HepG2 (cell line): Measurements from ENCODE around the gene ATG9A. TPM values are rescaled to one million over a fixed set of nuclear protein-coding genes. Genes with fewer than 3 reads are reported as not detected.

Experiments used
- EP300 ChIP-seq, 3 experiments: sonication (generic) in 1 of 3; formaldehyde crosslinking in 1 of 3; IDR thresholded peaks; 2 replicates each; pipeline versions ENCODE4 v1.5.1 to v1.6.1; 2011 to 2020; ENCODE audit warnings: low read depth in 2 of 3, low read length in 2 of 3, borderline replicate concordance in 1 of 3, improper control_type of control experiment in 1 of 3, mild to moderate bottlenecking in 1 of 3, missing genetic modification reagents in 1 of 3, moderate library complexity in 1 of 3
- FOSL2 ChIP-seq: sonication (generic); formaldehyde crosslinking; IDR thresholded peaks from 2 replicates; pipeline ENCODE4 v1.4.0; 2020; ENCODE audit warnings: missing genetic modification reagents
- HNF4G ChIP-seq, 2 experiments: sonication (generic) in 1 of 2; formaldehyde crosslinking in 1 of 2; IDR thresholded peaks; 2 replicates each; pipeline versions ENCODE4 v1.4.0 to v1.6.1; 2011 to 2020; ENCODE audit warnings: borderline replicate concordance in 2 of 2, low read depth in 2 of 2, mild to moderate bottlenecking in 2 of 2, low read length in 1 of 2, missing genetic modification reagents in 1 of 2, moderate library complexity in 1 of 2
- IKZF1 ChIP-seq: fragments of 450-650 bp; IDR thresholded peaks from 2 replicates; pipeline ENCODE4 v1.7.1; 2016
- IKZF4 ChIP-seq: sonication (generic); formaldehyde crosslinking; IDR thresholded peaks from 2 replicates; pipeline ENCODE4 v1.5.1; 2020; ENCODE audit warnings: borderline replicate concordance, mild to moderate bottlenecking, low read depth, missing genetic modification reagents; ENCODE audit errors: not compliant biosample characterization
- ISX ChIP-seq: sonication (generic); formaldehyde crosslinking; conservative IDR thresholded peaks from 2 replicates; pipeline ENCODE4 v1.5.0; 2020; ENCODE audit warnings: missing genetic modification reagents
- KDM5B ChIP-seq: sonication (generic); formaldehyde crosslinking; IDR thresholded peaks from 2 replicates; pipeline ENCODE4 v1.4.0; 2020; ENCODE audit warnings: missing genetic modification reagents, mild to moderate bottlenecking, borderline replicate concordance
- NFE2 ChIP-seq: sonication (generic); formaldehyde crosslinking; IDR thresholded peaks from 2 replicates; pipeline ENCODE4 v1.4.0; 2020; ENCODE audit warnings: missing genetic modification reagents
- ONECUT2 ChIP-seq: sonication (generic); formaldehyde crosslinking; IDR thresholded peaks from 2 replicates; pipeline ENCODE4 v1.4.0; 2020; ENCODE audit warnings: missing genetic modification reagents
- PAX8 ChIP-seq: sonication (generic); formaldehyde crosslinking; IDR thresholded peaks from 2 replicates; pipeline ENCODE4 v1.8.0; 2022; ENCODE audit warnings: mild to moderate bottlenecking, missing genetic modification reagents, borderline replicate concordance
- ZBTB46 ChIP-seq: sonication (generic); formaldehyde crosslinking; IDR thresholded peaks from 2 replicates; pipeline ENCODE4 v1.4.0; 2020; ENCODE audit warnings: mild to moderate bottlenecking, missing genetic modification reagents, borderline replicate concordance
- ZC3H4 ChIP-seq: sonication (generic); formaldehyde crosslinking; IDR thresholded peaks from 2 replicates; pipeline ENCODE4 v1.4.0; 2020; ENCODE audit warnings: missing genetic modification reagents, borderline replicate concordance
- ZMYM2 ChIP-seq: sonication (generic); formaldehyde crosslinking; IDR thresholded peaks from 2 replicates; pipeline ENCODE4 v1.8.0; 2022; ENCODE audit warnings: mild to moderate bottlenecking, missing genetic modification reagents
- ZNF180 ChIP-seq: sonication (generic); formaldehyde crosslinking; IDR thresholded peaks from 2 replicates; pipeline ENCODE4 v1.4.0; 2020; ENCODE audit warnings: low read depth, missing genetic modification reagents, borderline replicate concordance
- ZNF3 ChIP-seq: IDR thresholded peaks from 2 replicates; pipeline ENCODE4 v1.7.0; 2017; ENCODE audit warnings: inconsistent platforms
- ZNF703 ChIP-seq: sonication (generic); formaldehyde crosslinking; IDR thresholded peaks from 2 replicates; pipeline ENCODE4 v1.5.1; 2020; ENCODE audit warnings: missing genetic modification reagents, mild to moderate bottlenecking, moderate library complexity, borderline replicate concordance
- ZNF724P ChIP-seq: sonication (generic); formaldehyde crosslinking; IDR thresholded peaks from 2 replicates; pipeline ENCODE4 v1.8.0; 2022; ENCODE audit warnings: missing genetic modification reagents, borderline replicate concordance
- polyA plus RNA-seq, 8 experiments: library from polyadenylated mRNA; depleted of rRNA in 3 of 8; stranded (reverse) in 7 of 8; unstranded in 1 of 8; fragments of >200 nt; fragmentation: Illumina TruSeq in 4 of 8; extraction: Trizol in 4 of 8; gene quantifications; 2 replicates each; pipeline versions ENCODE4 v1.2.1 to v1.2.3, GENCODE V29; 2011 to 2016; ENCODE audit warnings: low read depth in 4 of 8, missing spikeins in 1 of 8, mixed read lengths in 1 of 8; ENCODE audit not compliant: insufficient read depth in 1 of 8
- total RNA-seq, 5 experiments: library from RNA; depleted of rRNA; stranded (reverse); fragments of >200 nt; fragmentation: Illumina TruSeq; extraction: Trizol; gene quantifications; 2 replicates each; pipeline ENCODE4 v1.2.3, GENCODE V29; 2016; ENCODE audit warnings: low read depth in 1 of 5
- TF ChIP-seq, protein P1 (sequence below): IDR thresholded peaks from 2 replicates; pipeline ENCODE4 v1.6.1; 2018; ENCODE audit warnings: missing genetic modification reagents, mild to moderate bottlenecking, missing compliant biosample characterization
- TF ChIP-seq, protein P2 (sequence below): sonication (generic); formaldehyde crosslinking; IDR thresholded peaks from 2 replicates; pipeline ENCODE4 v1.5.0; 2020; ENCODE audit warnings: missing genetic modification reagents, mild to moderate bottlenecking, borderline replicate concordance
- TF ChIP-seq, protein P3 (sequence below): sonication (generic); formaldehyde crosslinking; IDR thresholded peaks from 2 replicates; pipeline ENCODE4 v1.8.0; 2022; ENCODE audit warnings: missing genetic modification reagents, mild to moderate bottlenecking, moderate library complexity, borderline replicate concordance
- TF ChIP-seq, protein P4 (sequence below): IDR thresholded peaks from 2 replicates; pipeline ENCODE4 v1.6.1; 2012; ENCODE audit warnings: inconsistent platforms

Gene ATG9A
- total and polyA plus RNA-seq, 2 of the 13 experiments (the other 11 are each of a cell fraction or from before 2014, with no cell fraction given): 35.0 to 131 TPM

DNA sequence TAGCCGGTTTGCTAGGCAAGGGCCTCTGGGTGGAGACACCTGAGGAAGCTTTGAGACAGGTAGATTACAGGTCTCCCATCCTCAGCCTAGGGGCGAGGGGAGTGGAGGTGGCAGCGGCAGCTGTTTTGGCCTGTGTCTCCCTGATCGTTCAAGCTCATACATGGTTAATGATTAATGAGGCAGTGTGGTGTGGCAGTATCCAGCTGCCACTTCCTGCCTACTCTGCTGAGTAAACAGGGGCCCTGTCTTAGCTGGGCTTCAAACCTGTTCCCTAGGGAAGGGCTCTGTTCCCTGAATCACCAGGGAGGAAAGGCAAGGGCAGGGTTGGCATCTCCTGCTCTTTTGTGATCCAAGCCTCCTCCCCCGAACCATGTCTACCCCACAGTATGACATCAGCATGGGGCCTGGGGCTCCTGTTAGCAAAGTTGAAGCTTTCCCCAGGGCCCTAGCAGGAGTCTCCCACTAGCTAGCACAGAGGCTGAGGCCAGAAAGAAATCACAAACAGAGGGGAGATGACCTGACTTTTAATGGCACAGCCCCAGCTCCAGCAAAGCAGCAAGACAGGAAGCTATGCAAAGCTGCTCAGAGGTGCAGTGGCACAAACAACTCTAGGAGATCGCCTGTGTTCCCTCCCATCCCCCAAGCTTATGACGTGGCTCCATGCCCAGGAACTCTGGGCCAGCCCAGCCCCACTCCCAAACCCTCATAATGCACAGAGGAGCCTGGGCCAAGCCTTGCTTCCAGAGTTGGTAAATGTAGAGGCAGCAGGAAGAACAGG lies 20.0 kb upstream of the ATG9A start (continued):
- TF ChIP-seq ZNF180 (CRISPR knock-in tag) (no peak), KDM5B (peak; percentile 34; the same call in 1 of the 2 replicates), IKZF1 (no peak), ZNF3 (CRISPR knock-in tag) (no peak), ZMYM2 (CRISPR knock-in tag) (0 out of 2 replicates have a peak, but pooled peaks have one; percentile 40), PAX8 (CRISPR knock-in tag) (0 out of 2 replicates have a peak, but pooled peaks have one; percentile 18), ONECUT2 (CRISPR knock-in tag) (no peak), ZC3H4 (CRISPR knock-in tag) (no peak; the same call in none of the 2 replicates), ISX (CRISPR knock-in tag) (no peak), ZNF724P (CRISPR knock-in tag) (peak; percentile 61; the same call in 1 of the 2 replicates), EP300 (IDR thresholded peaks at IDR 0.05; ENCODE audit: low read depth in 2 of 2, low read length in 2 of 2) (peak in 1 of 2 experiments; percentile 65; a peak in 2 of 4 replicates), EP300 (CRISPR knock-in tag; IDR thresholded peaks at IDR 0.05; ENCODE audit: borderline replicate concordance) (no peak), NFE2 (CRISPR knock-in tag) (no peak), FOSL2 (peak; percentile 55), HNF4G (IDR thresholded peaks at IDR 0.05; ENCODE audit: borderline replicate concordance, low read depth, low read length) (no peak), HNF4G (CRISPR knock-in tag; IDR thresholded peaks at IDR 0.05; ENCODE audit: borderline replicate concordance, low read depth) (peak; percentile 40; the same call in 1 of the 2 replicates), ZNF703 (CRISPR knock-in tag) (no peak), IKZF4 (CRISPR knock-in tag) (no peak), ZBTB46 (CRISPR knock-in tag) (no peak)
- TF ChIP-seq, protein P1, sequence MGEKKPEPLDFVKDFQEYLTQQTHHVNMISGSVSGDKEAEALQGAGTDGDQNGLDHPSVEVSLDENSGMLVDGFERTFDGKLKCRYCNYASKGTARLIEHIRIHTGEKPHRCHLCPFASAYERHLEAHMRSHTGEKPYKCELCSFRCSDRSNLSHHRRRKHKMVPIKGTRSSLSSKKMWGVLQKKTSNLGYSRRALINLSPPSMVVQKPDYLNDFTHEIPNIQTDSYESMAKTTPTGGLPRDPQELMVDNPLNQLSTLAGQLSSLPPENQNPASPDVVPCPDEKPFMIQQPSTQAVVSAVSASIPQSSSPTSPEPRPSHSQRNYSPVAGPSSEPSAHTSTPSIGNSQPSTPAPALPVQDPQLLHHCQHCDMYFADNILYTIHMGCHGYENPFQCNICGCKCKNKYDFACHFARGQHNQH (CRISPR knock-in tag): peak; percentile 88
- TF ChIP-seq, protein P2, sequence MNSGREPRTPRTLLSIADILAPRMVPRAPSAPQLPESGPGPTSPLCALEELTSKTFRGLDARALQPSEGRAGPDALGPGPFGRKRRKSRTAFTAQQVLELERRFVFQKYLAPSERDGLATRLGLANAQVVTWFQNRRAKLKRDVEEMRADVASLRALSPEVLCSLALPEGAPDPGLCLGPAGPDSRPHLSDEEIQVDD (CRISPR knock-in tag): no peak
- TF ChIP-seq, protein P3, sequence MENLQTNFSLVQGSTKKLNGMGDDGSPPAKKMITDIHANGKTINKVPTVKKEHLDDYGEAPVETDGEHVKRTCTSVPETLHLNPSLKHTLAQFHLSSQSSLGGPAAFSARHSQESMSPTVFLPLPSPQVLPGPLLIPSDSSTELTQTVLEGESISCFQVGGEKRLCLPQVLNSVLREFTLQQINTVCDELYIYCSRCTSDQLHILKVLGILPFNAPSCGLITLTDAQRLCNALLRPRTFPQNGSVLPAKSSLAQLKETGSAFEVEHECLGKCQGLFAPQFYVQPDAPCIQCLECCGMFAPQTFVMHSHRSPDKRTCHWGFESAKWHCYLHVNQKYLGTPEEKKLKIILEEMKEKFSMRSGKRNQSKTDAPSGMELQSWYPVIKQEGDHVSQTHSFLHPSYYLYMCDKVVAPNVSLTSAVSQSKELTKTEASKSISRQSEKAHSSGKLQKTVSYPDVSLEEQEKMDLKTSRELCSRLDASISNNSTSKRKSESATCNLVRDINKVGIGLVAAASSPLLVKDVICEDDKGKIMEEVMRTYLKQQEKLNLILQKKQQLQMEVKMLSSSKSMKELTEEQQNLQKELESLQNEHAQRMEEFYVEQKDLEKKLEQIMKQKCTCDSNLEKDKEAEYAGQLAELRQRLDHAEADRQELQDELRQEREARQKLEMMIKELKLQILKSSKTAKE (CRISPR knock-in tag): no peak
- TF ChIP-seq, protein P4, sequence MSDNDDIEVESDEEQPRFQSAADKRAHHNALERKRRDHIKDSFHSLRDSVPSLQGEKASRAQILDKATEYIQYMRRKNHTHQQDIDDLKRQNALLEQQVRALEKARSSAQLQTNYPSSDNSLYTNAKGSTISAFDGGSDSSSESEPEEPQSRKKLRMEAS: peak; percentile 71
